Measurements from ENCODE around the gene ZFP82.

The ZFP82 gene

GRCh38 chr19:36373638-36374156, 44.7 kb downstream of the ZFP82 start:
- no peak overlapping the region for H3K4me3 ChIP-seq (ENCODE audit: low read length, poor library complexity, severe bottlenecking)
- no peaks in the 10 kb centered on the region for H3K27me3 ChIP-seq (ENCODE audit: insufficient read depth, low read length, poor library complexity, severe bottlenecking)
- peaks cover 12% of the 10 kb centered on the region for H4K20me1 ChIP-seq (ENCODE audit: insufficient read depth, low read length, poor library complexity, severe bottlenecking)
- TF ChIP-seq EZH2phosphoT487 (IDR thresholded peaks at IDR 0.05; ENCODE audit: borderline replicate concordance): no peak
- no peak for TF ChIP-seq CTCF (conservative IDR thresholded peaks at IDR 0.05; ENCODE audit: low read length)
- H3F3A ChIP-seq (ENCODE audit: low read depth): no peaks in the 10 kb centered on the region
- no peak overlapping the region for H3K9ac ChIP-seq (ENCODE audit: low read depth, low read length, poor library complexity, severe bottlenecking)
- H2AFZ ChIP-seq (ENCODE audit: low read length): no peak overlapping the region
- peaks cover 12% of the 10 kb centered on the region for H3K4me1 ChIP-seq (ENCODE audit: insufficient read depth, low read length, poor library complexity, severe bottlenecking)
- no peaks in the 10 kb centered on the region for H3K36me3 ChIP-seq (ENCODE audit: insufficient read depth, low read length)
- peaks cover 32% of the 10 kb centered on the region; the same call in 1 of the 2 replicates for H3K79me2 ChIP-seq (ENCODE audit: insufficient read depth, low read length)
- no peaks in the 10 kb centered on the region for H3K9me2 ChIP-seq (replicated peaks; ENCODE audit: low read depth, low read length)
- H3K9me3 ChIP-seq (ENCODE audit: insufficient read depth, low read depth, low read length): peaks cover 3% of the 10 kb centered on the region; the same call in 1 of the 2 replicates
- no peak overlapping the region for H3K4me2 ChIP-seq (ENCODE audit: low read depth, low read length, poor library complexity, severe bottlenecking)

GRCh38 chr19:36371886-36372285, 46.6 kb downstream of the ZFP82 start:
- TF ChIP-seq EZH2phosphoT487 (IDR thresholded peaks at IDR 0.05; ENCODE audit: borderline replicate concordance): no peak
- TF ChIP-seq CTCF (conservative IDR thresholded peaks at IDR 0.05; ENCODE audit: low read length): no peak

GRCh38 chr19:36363845-36364244, 54.6 kb downstream of the ZFP82 start:
- no peaks in the 10 kb centered on the region for H3K79me2 ChIP-seq (ENCODE audit: insufficient read depth, low read length)
- no peak overlapping the region for H3K9ac ChIP-seq (ENCODE audit: low read depth, low read length, poor library complexity, severe bottlenecking)
- no peaks in the 10 kb centered on the region for H3F3A ChIP-seq (ENCODE audit: low read depth)
- no peaks in the 10 kb centered on the region for H4K20me1 ChIP-seq (ENCODE audit: insufficient read depth, low read length, poor library complexity, severe bottlenecking)
- H3K27me3 ChIP-seq (ENCODE audit: insufficient read depth, low read length, poor library complexity, severe bottlenecking): no peaks in the 10 kb centered on the region
- H3K4me3 ChIP-seq (ENCODE audit: low read length, poor library complexity, severe bottlenecking): no peak overlapping the region
- H3K9me3 ChIP-seq (ENCODE audit: insufficient read depth, low read depth, low read length): no peaks in the 10 kb centered on the region
- H3K9me2 ChIP-seq (replicated peaks; ENCODE audit: low read depth, low read length): no peaks in the 10 kb centered on the region
- H3K4me2 ChIP-seq (ENCODE audit: low read depth, low read length, poor library complexity, severe bottlenecking): no peak overlapping the region
- no peak overlapping the region for H2AFZ ChIP-seq (ENCODE audit: low read length)
- H3K4me1 ChIP-seq (ENCODE audit: insufficient read depth, low read length, poor library complexity, severe bottlenecking): no peaks in the 10 kb centered on the region
- TF ChIP-seq EZH2phosphoT487 (IDR thresholded peaks at IDR 0.05; ENCODE audit: borderline replicate concordance) (no peak), CTCF (conservative IDR thresholded peaks at IDR 0.05; ENCODE audit: low read length) (no peak)
- peaks cover 42% of the 10 kb centered on the region for H3K36me3 ChIP-seq (ENCODE audit: insufficient read depth, low read length)

More at GRCh38 chr19:36371886-36372285, 46.6 kb downstream of the ZFP82 start:
- no peaks in the 10 kb centered on the region for H4K20me1 ChIP-seq (ENCODE audit: insufficient read depth, low read length, poor library complexity, severe bottlenecking)
- no peak overlapping the region for H3K4me2 ChIP-seq (ENCODE audit: low read depth, low read length, poor library complexity, severe bottlenecking)
- H3F3A ChIP-seq (ENCODE audit: low read depth): no peaks in the 10 kb centered on the region
- H3K4me3 ChIP-seq (ENCODE audit: low read length, poor library complexity, severe bottlenecking): no peak overlapping the region
- H2AFZ ChIP-seq (ENCODE audit: low read length): no peak overlapping the region
- H3K27me3 ChIP-seq (ENCODE audit: insufficient read depth, low read length, poor library complexity, severe bottlenecking): no peaks in the 10 kb centered on the region
- H3K4me1 ChIP-seq (ENCODE audit: insufficient read depth, low read length, poor library complexity, severe bottlenecking): no peaks in the 10 kb centered on the region
- no peaks in the 10 kb centered on the region for H3K9me2 ChIP-seq (replicated peaks; ENCODE audit: low read depth, low read length)
- H3K36me3 ChIP-seq (ENCODE audit: insufficient read depth, low read length): peaks cover 3% of the 10 kb centered on the region; the same call in 1 of the 2 replicates
- H3K79me2 ChIP-seq (ENCODE audit: insufficient read depth, low read length): peaks cover 14% of the 10 kb centered on the region; the same call in 1 of the 2 replicates
- H3K9ac ChIP-seq (ENCODE audit: low read depth, low read length, poor library complexity, severe bottlenecking): no peak overlapping the region
- peaks cover 3% of the 10 kb centered on the region; the same call in 1 of the 2 replicates for H3K9me3 ChIP-seq (ENCODE audit: insufficient read depth, low read depth, low read length)

All from Loucy (cell line).